H9 (cell line): Measurements from ENCODE around the gene ITPR1. TPM values are rescaled to one million over a fixed set of nuclear protein-coding genes. Genes with fewer than 3 reads are reported as not detected.

ENCODE experiments used
- DNase-seq: peaks from one replicate; pipeline ENCODE4 v3.0.0-alpha.2; 2017
- H2AFZ ChIP-seq: one replicate; pipeline ENCODE4 v1.6.1; 2013; ENCODE audit warnings: mild to moderate bottlenecking, low read length, control low read depth, moderate library complexity
- H2AK5ac ChIP-seq: 2 replicates; pipeline ENCODE4 v1.6.1; 2013; ENCODE audit warnings: low read length, control low read depth, mixed read lengths; ENCODE audit not compliant: insufficient read length
- H2BK120ac ChIP-seq: one replicate; pipeline ENCODE4 v1.6.1; 2013; ENCODE audit warnings: low read depth, mild to moderate bottlenecking, low read length, control low read depth, inconsistent platforms; ENCODE audit not compliant: poor library complexity, severe bottlenecking
- H2BK12ac ChIP-seq: 2 replicates; pipeline ENCODE4 v1.6.1; 2013; ENCODE audit warnings: low read length, control low read depth, mixed read lengths, low read depth; ENCODE audit not compliant: insufficient read length
- H2BK15ac ChIP-seq: 2 replicates; pipeline ENCODE4 v1.6.1; 2013; ENCODE audit warnings: low read depth, low read length, control low read depth
- H2BK20ac ChIP-seq: one replicate; pipeline ENCODE4 v1.6.1; 2013; ENCODE audit warnings: low read depth, mild to moderate bottlenecking, low read length, control low read depth, inconsistent platforms; ENCODE audit not compliant: poor library complexity, severe bottlenecking
- H2BK5ac ChIP-seq: 2 replicates; pipeline ENCODE4 v1.6.1; 2013; ENCODE audit warnings: low read length, control low read depth, mixed read lengths; ENCODE audit not compliant: insufficient read length
- H3K14ac ChIP-seq: 2 replicates; pipeline ENCODE4 v1.6.1; 2013; ENCODE audit warnings: low read length, control low read depth; ENCODE audit not compliant: insufficient read depth
- H3K18ac ChIP-seq: 2 replicates; pipeline ENCODE4 v1.6.1; 2013; ENCODE audit warnings: low read depth, mild to moderate bottlenecking, mixed read lengths, low read length, control low read depth; ENCODE audit not compliant: insufficient read length
- H3K23ac ChIP-seq: 2 replicates; pipeline ENCODE4 v1.6.1; 2013; ENCODE audit warnings: low read length, control low read depth, mixed read lengths, low read depth; ENCODE audit not compliant: insufficient read length
- H3K23me2 ChIP-seq: 2 replicates; pipeline ENCODE4 v1.6.1; 2013; ENCODE audit warnings: low read depth, mild to moderate bottlenecking, mixed read lengths, low read length, control low read depth; ENCODE audit not compliant: insufficient read length, poor library complexity, severe bottlenecking
- H3K27ac ChIP-seq: 2 replicates; pipeline ENCODE4 v1.5.1; 2013; ENCODE audit warnings: low read length, control low read depth, mixed read lengths, low read depth; ENCODE audit not compliant: insufficient read length
- H3K27me3 ChIP-seq: 2 replicates; pipeline ENCODE4 v1.6.1; 2013; ENCODE audit warnings: low read length, control low read depth, inconsistent platforms; ENCODE audit not compliant: insufficient read depth
- H3K4ac ChIP-seq: 2 replicates; pipeline ENCODE4 v1.6.1; 2013; ENCODE audit warnings: low read depth, mild to moderate bottlenecking, control low read depth, inconsistent platforms, low read length, moderate library complexity
- H3K4me1 ChIP-seq: 2 replicates; pipeline ENCODE4 v1.6.1; 2013; ENCODE audit warnings: low read length, control low read depth, inconsistent platforms; ENCODE audit not compliant: insufficient read depth
- H3K4me2 ChIP-seq: 2 replicates; pipeline ENCODE4 v1.6.1; 2013; ENCODE audit warnings: low read length, control low read depth, mixed read lengths; ENCODE audit not compliant: insufficient read length, insufficient read depth
- H3K56ac ChIP-seq: 2 replicates; pipeline ENCODE4 v1.6.1; 2013; ENCODE audit warnings: low read depth, mild to moderate bottlenecking, mixed read lengths, low read length, control low read depth; ENCODE audit not compliant: insufficient read length
- H3K79me1 ChIP-seq: 2 replicates; pipeline ENCODE4 v1.6.1; 2013; ENCODE audit warnings: low read depth, mild to moderate bottlenecking, moderate library complexity, low read length, control low read depth, inconsistent platforms; ENCODE audit not compliant: insufficient read depth, poor library complexity, severe bottlenecking
- H3K79me2 ChIP-seq: 2 replicates; pipeline ENCODE4 v1.6.1; 2013; ENCODE audit warnings: low read length, control low read depth, inconsistent platforms; ENCODE audit not compliant: insufficient read depth
- H3K9ac ChIP-seq: 2 replicates; pipeline ENCODE4 v1.6.1; 2013; ENCODE audit warnings: low read length, control low read depth, mixed read lengths; ENCODE audit not compliant: insufficient read length; ENCODE audit errors: extremely low read depth
- H3K9me3 ChIP-seq: one replicate; pipeline ENCODE4 v1.6.1; 2013; ENCODE audit warnings: low read depth, low read length, inconsistent platforms; ENCODE audit not compliant: control insufficient read depth
- H3T11ph ChIP-seq: one replicate; pipeline ENCODE4 v1.6.1; 2013; ENCODE audit warnings: mild to moderate bottlenecking, low read length, control low read depth, inconsistent platforms
- H4K20me1 ChIP-seq: one replicate; pipeline ENCODE4 v1.6.1; 2013; ENCODE audit not compliant: control insufficient read depth, insufficient read length, insufficient read depth
- H4K5ac ChIP-seq: 2 replicates; pipeline ENCODE4 v1.6.1; 2013; ENCODE audit warnings: low read depth, mild to moderate bottlenecking, mixed read lengths, low read length, control low read depth; ENCODE audit not compliant: insufficient read length
- H4K8ac ChIP-seq: replicated peaks from 2 replicates; pipeline ENCODE4 v1.6.1; 2013; ENCODE audit warnings: low read length, control low read depth, mixed read lengths, low read depth; ENCODE audit not compliant: insufficient read length
- H4K91ac ChIP-seq: 2 replicates; pipeline ENCODE4 v1.6.1; 2013; ENCODE audit warnings: low read depth, mild to moderate bottlenecking, moderate library complexity, mixed read lengths, low read length, control low read depth; ENCODE audit not compliant: insufficient read length
- H3K27ac Mint-ChIP-seq, 3 experiments: 2 replicates in 2 of 3; 3 replicates in 1 of 3; pipeline ENCODE4 v1.8.0; 2020 to 2021; ENCODE audit warnings: mixed read lengths in 3 of 3, mild to moderate bottlenecking in 1 of 3, moderate library complexity in 1 of 3
- H3K27me3 Mint-ChIP-seq: 2 replicates; pipeline ENCODE4 v1.8.0; 2021; ENCODE audit warnings: low read depth, mild to moderate bottlenecking, moderate library complexity, mixed read lengths
- H3K36me3 Mint-ChIP-seq, 3 experiments: 2 replicates in 2 of 3; 3 replicates in 1 of 3; pipeline ENCODE4 v1.8.0; 2020 to 2021; ENCODE audit warnings: low read depth in 3 of 3, mixed read lengths in 3 of 3; ENCODE audit not compliant: insufficient read depth in 1 of 3
- H3K4me1 Mint-ChIP-seq, 2 experiments: 2 replicates each; pipeline ENCODE4 v1.8.0; 2020; ENCODE audit warnings: mixed read lengths in 2 of 2
- H3K4me3 Mint-ChIP-seq, 2 experiments: 2 replicates in 1 of 2; 3 replicates in 1 of 2; pipeline ENCODE4 v1.8.0; 2020 to 2021; ENCODE audit warnings: mild to moderate bottlenecking in 2 of 2, mixed read lengths in 2 of 2, moderate library complexity in 1 of 2
- H3K9me3 Mint-ChIP-seq, 2 experiments: 2 replicates in 1 of 2; 3 replicates in 1 of 2; pipeline ENCODE4 v1.8.0; 2020; ENCODE audit warnings: mild to moderate bottlenecking in 2 of 2, mixed read lengths in 2 of 2, moderate library complexity in 1 of 2
- CTCF ChIP-seq: fragments of 200-600 bp; sonication (generic); conservative IDR thresholded peaks from 3 replicates; pipeline ENCODE4 v1.8.0; 2021; ENCODE audit warnings: antibody characterized with exemption, mild to moderate bottlenecking
- WGBS: extraction: QIAGEN DNeasy Blood & Tissue Kit; methylation state at CpG from one replicate; pipeline ENCODE4 v1.1.7; 2013; ENCODE audit warnings: missing lambda C conversion rate, low lambda C conversion rate, mixed read lengths; ENCODE audit not compliant: insufficient read length; ENCODE audit errors: extremely low coverage; 5-methylcytosine and 5-hydroxymethylcytosine counted together
- total RNA-seq: library from RNA; stranded (reverse); gene quantifications from 2 replicates; pipeline ENCODE4 v1.2.1, GENCODE V29; 2021

ITPR1 gene
- total RNA-seq, 1 experiment from 2014 or later = 4.2 TPM

- H4K20me1 ChIP-seq = no peaks in the 10 kb centered on the region
- no peaks in the 10 kb centered on the region; the same call in 1 of the 2 replicates for H3K4me1 ChIP-seq
- Mint-ChIP-seq H3K27me3 (no peaks in the 10 kb centered on the region; the same call in 1 of the 2 replicates), H3K9me3 (no peaks in the 10 kb centered on the region), H3K4me3 (no peak overlapping the region), H3K27ac (no peak overlapping the region), H3K36me3 (no peaks in the 10 kb centered on the region), H3K4me1 (peaks cover 1 to 8% of the 10 kb centered on the region in 2 experiments; a peak in 3 of 4 replicates)
- H3K23me2 ChIP-seq = no peaks in the 10 kb centered on the region
- no peak overlapping the region for H3K4me2 ChIP-seq
- no peak overlapping the region for H2BK5ac ChIP-seq
- H3K27ac ChIP-seq = no peak overlapping the region
- no peak overlapping the region for H2BK20ac ChIP-seq
- WGBS = no CpG with 5 or more reads among the region's 4 CpGs
- DNase-seq = no peak
- H3K18ac ChIP-seq = no peak overlapping the region
- no peak overlapping the region for H3K14ac ChIP-seq
- no peaks in the 10 kb centered on the region for H3K27me3 ChIP-seq
- no peak overlapping the region for H3K23ac ChIP-seq
- H2BK15ac ChIP-seq = no peak overlapping the region
- H2BK12ac ChIP-seq = no peak overlapping the region
- no peaks in the 10 kb centered on the region for H3K79me1 ChIP-seq
- no peak overlapping the region for H3K4ac ChIP-seq
- no peak overlapping the region for H3T11ph ChIP-seq
- no peak overlapping the region for H4K91ac ChIP-seq
- H4K5ac ChIP-seq = no peak overlapping the region
- H3K9me3 ChIP-seq = no peaks in the 10 kb centered on the region
- H3K9ac ChIP-seq = no peak overlapping the region
- H4K8ac ChIP-seq = no peak overlapping the region
- no peak overlapping the region for H2AK5ac ChIP-seq
- no peak overlapping the region for H2AFZ ChIP-seq
- no peak overlapping the region for H2BK120ac ChIP-seq
- TF ChIP-seq CTCF = no peak
- H3K56ac ChIP-seq = no peak overlapping the region
- no peaks in the 10 kb centered on the region for H3K79me2 ChIP-seq
Measured at GRCh38 chr3:4846543-4846942, 353.4 kb downstream of the ITPR1 start.
